SU-DHL-6 (cell line): ENCODE results near the gene GRAMD1A.

Experiments
- H2AFZ ChIP-seq: fragments of 200-600 bp; sonication (generic); 2 replicates; pipeline ENCODE4 v1.6.1; 2014; ENCODE audit warnings: low read depth, mild to moderate bottlenecking, moderate library complexity, mixed read lengths, antibody characterized with exemption, low read length; ENCODE audit not compliant: severe bottlenecking
- H3F3A ChIP-seq: fragments of 200-600 bp; shearing (Covaris generic); 2 replicates; pipeline ENCODE4 v1.6.0; 2016; ENCODE audit warnings: antibody characterized with exemption, mild to moderate bottlenecking; ENCODE audit not compliant: insufficient read depth
- H3K27ac ChIP-seq: fragments of 200-600 bp; sonication (generic); 2 replicates; pipeline ENCODE4 v1.5.1; 2016; ENCODE audit warnings: low read depth, mild to moderate bottlenecking, low read length, moderate library complexity, mixed read lengths
- H3K27me3 ChIP-seq: fragments of 200-600 bp; sonication (generic), shearing (Covaris generic); 2 replicates; pipeline ENCODE4 v1.6.0; 2014; ENCODE audit warnings: mild to moderate bottlenecking, low read length
- H3K36me3 ChIP-seq: fragments of 200-600 bp; sonication (generic); 2 replicates; pipeline ENCODE4 v1.6.1; 2014; ENCODE audit warnings: mild to moderate bottlenecking, low read length, mixed read lengths
- H3K4me2 ChIP-seq: fragments of 300-600, 200-600 bp; shearing (Covaris generic), sonication (generic); 2 replicates; pipeline ENCODE4 v1.6.0; 2014; ENCODE audit warnings: low read length, low read depth, mild to moderate bottlenecking; ENCODE audit not compliant: poor library complexity, severe bottlenecking
- H3K4me3 ChIP-seq: fragments of 200-600 bp; sonication (generic); 2 replicates; pipeline ENCODE4 v1.5.1; 2014; ENCODE audit warnings: antibody characterized with exemption, low read length, mild to moderate bottlenecking, mixed read lengths; ENCODE audit not compliant: insufficient read depth, poor library complexity, severe bottlenecking
- H3K79me2 ChIP-seq: fragments of 200-600 bp; sonication (generic); 2 replicates; pipeline ENCODE4 v1.6.1; 2014; ENCODE audit warnings: mild to moderate bottlenecking, low read length, moderate library complexity; ENCODE audit not compliant: insufficient read depth
- H3K9ac ChIP-seq: fragments of 200-600 bp; sonication (generic); 2 replicates; pipeline ENCODE4 v1.7.0; 2014; ENCODE audit warnings: mild to moderate bottlenecking, low read length
- H3K9me2 ChIP-seq: fragments of 200-600 bp; sonication (generic); replicated peaks from 2 replicates; pipeline ENCODE4 v1.6.1; 2014; ENCODE audit warnings: low read length; ENCODE audit not compliant: insufficient read depth
- H3K9me3 ChIP-seq: fragments of 200-600 bp; sonication (generic); 2 replicates; pipeline ENCODE4 v1.6.1; 2014; ENCODE audit warnings: low read length, mixed read lengths; ENCODE audit not compliant: insufficient read depth
- H4K20me1 ChIP-seq: fragments of 200-600 bp; sonication (generic); 2 replicates; pipeline ENCODE4 v1.6.1; 2014; ENCODE audit warnings: low read depth, mild to moderate bottlenecking, antibody characterized with exemption, low read length, moderate library complexity, mixed read lengths
- CTCF ChIP-seq: fragments of 200-600 bp; sonication (generic); IDR thresholded peaks from one replicate; pipeline ENCODE4 v1.5.1; 2017; ENCODE audit warnings: antibody characterized with exemption, mild to moderate bottlenecking, low read length, moderate library complexity; ENCODE audit not compliant: insufficient read depth, poor library complexity, severe bottlenecking
- EZH2phosphoT487 ChIP-seq: fragments of 200-600 bp; sonication (generic), shearing (Covaris generic); conservative IDR thresholded peaks from 2 replicates; pipeline ENCODE4 v1.6.1; 2018; ENCODE audit warnings: mild to moderate bottlenecking, antibody characterized with exemption, low read length, moderate library complexity, mixed read lengths

Gene GRAMD1A

GRCh38 chr19:34999498-35000337, at the start of gene GRAMD1A:
Gene GRAMD1A (plus strand): TSS chr19:35000323. CDS start chr19:35000479, 156 bp downstream.
- no peaks in the 10 kb centered on the region for H3K36me3 ChIP-seq
- H3K79me2 ChIP-seq, result peaks cover 39% of the 10 kb centered on the region
- peak within 1 kb of the TSS; percentile 92 for H3K9ac ChIP-seq
- peak within 1 kb of the TSS; percentile 60 for H3K4me3 ChIP-seq
- H3K9me2 ChIP-seq, result no peaks in the 10 kb centered on the region
- peak within 1 kb of the TSS; percentile 93 for H2AFZ ChIP-seq
- H3K4me2 ChIP-seq, result peak within 1 kb of the TSS; percentile 87
- no peaks in the 10 kb centered on the region for H3K27me3 ChIP-seq
- no peaks in the 10 kb centered on the region for H3K9me3 ChIP-seq
- peaks cover 3% of the 10 kb centered on the region; the same call in 1 of the 2 replicates for H3F3A ChIP-seq
- H4K20me1 ChIP-seq, result peaks cover 3% of the 10 kb centered on the region; the same call in 1 of the 2 replicates
- no peak for TF ChIP-seq EZH2phosphoT487
- TF ChIP-seq CTCF, result no peak
- H3K27ac ChIP-seq, result peak within 1 kb of the TSS; percentile 83

- H3K27ac ChIP-seq, result no peak overlapping the region
- no peaks in the 10 kb centered on the region for H3K27me3 ChIP-seq
- no peaks in the 10 kb centered on the region for H3K79me2 ChIP-seq
- H4K20me1 ChIP-seq, result no peaks in the 10 kb centered on the region
- H3K4me2 ChIP-seq, result no peak overlapping the region
- no peak overlapping the region for H2AFZ ChIP-seq
- no peak for TF ChIP-seq EZH2phosphoT487
- no peaks in the 10 kb centered on the region for H3F3A ChIP-seq
- H3K9me2 ChIP-seq, result no peaks in the 10 kb centered on the region
- peaks cover 30% of the 10 kb centered on the region for H3K9me3 ChIP-seq
- H3K4me3 ChIP-seq, result no peak overlapping the region
- H3K36me3 ChIP-seq, result peaks cover 13% of the 10 kb centered on the region; the same call in 1 of the 2 replicates
- H3K9ac ChIP-seq, result no peak overlapping the region
These were observed 47.0 kb upstream of the GRAMD1A start for GRCh38 chr19:34953092-34953491.

GRCh38 chr19:34957830-34958751, 42.0 kb upstream of the GRAMD1A start:
- Histone ChIP-seq H3F3A (no peaks in the 10 kb centered on the region), H3K79me2 (no peaks in the 10 kb centered on the region), H3K4me3 (no peak overlapping the region), H3K4me2 (no peak overlapping the region), H3K9me2 (no peaks in the 10 kb centered on the region), H3K27ac (no peak overlapping the region), H4K20me1 (no peaks in the 10 kb centered on the region), H3K36me3 (peaks cover 27% of the 10 kb centered on the region), H3K9me3 (peaks cover 41% of the 10 kb centered on the region), H2AFZ (no peak overlapping the region), H3K27me3 (no peaks in the 10 kb centered on the region), H3K9ac (no peak overlapping the region)
- TF ChIP-seq EZH2phosphoT487 (no peak), CTCF (no peak)
